HepG2 (cell line): ENCODE data around the gene COL4A2.

Experiments
- ATF2 ChIP-seq: sonication (generic); formaldehyde crosslinking; IDR thresholded peaks from 2 replicates; pipeline ENCODE4 v1.4.0; 2020; ENCODE audit warnings: missing genetic modification reagents
- CTCF ChIP-seq: sonication (generic); formaldehyde crosslinking; IDR thresholded peaks from 2 replicates; pipeline ENCODE4 v1.5.0; 2020; ENCODE audit warnings: mild to moderate bottlenecking, missing genetic modification reagents, moderate library complexity
- ETS1 ChIP-seq: sonication (generic); formaldehyde crosslinking; IDR thresholded peaks from 2 replicates; pipeline ENCODE4 v1.4.0; 2020; ENCODE audit warnings: missing genetic modification reagents
- MXD1 ChIP-seq: sonication (generic); formaldehyde crosslinking; IDR thresholded peaks from 2 replicates; pipeline ENCODE4 v1.4.0; 2020; ENCODE audit warnings: mild to moderate bottlenecking, missing genetic modification reagents
- POLR2G ChIP-seq: fragments of 200-400 bp; formaldehyde crosslinking; IDR thresholded peaks from 2 replicates; pipeline ENCODE4 v1.6.1; 2018; ENCODE audit warnings: mild to moderate bottlenecking, low read depth, low read length, moderate library complexity
- RBAK ChIP-seq: sonication (generic); formaldehyde crosslinking; IDR thresholded peaks from 2 replicates; pipeline ENCODE4 v1.5.1; 2020; ENCODE audit warnings: mild to moderate bottlenecking, missing genetic modification reagents
- SIN3A ChIP-seq: IDR thresholded peaks from 2 replicates; pipeline ENCODE4 v1.6.1; 2011; ENCODE audit warnings: low read depth, mild to moderate bottlenecking, control low read depth, low read length, borderline replicate concordance
- ZFX ChIP-seq: sonication (generic); formaldehyde crosslinking; IDR thresholded peaks from 2 replicates; pipeline ENCODE4 v1.4.0; 2020; ENCODE audit warnings: mild to moderate bottlenecking, low read depth, missing genetic modification reagents, moderate library complexity
- ZNF510 ChIP-seq: sonication (generic); formaldehyde crosslinking; IDR thresholded peaks from 2 replicates; pipeline ENCODE4 v1.4.0; 2020; ENCODE audit warnings: low read depth, mild to moderate bottlenecking, missing genetic modification reagents
- ZNF512B ChIP-seq: sonication (generic); formaldehyde crosslinking; IDR thresholded peaks from 2 replicates; pipeline ENCODE4 v1.5.1; 2020; ENCODE audit warnings: missing genetic modification reagents, mild to moderate bottlenecking, borderline replicate concordance
- ZNF761 ChIP-seq: sonication (generic); formaldehyde crosslinking; conservative IDR thresholded peaks from 2 replicates; pipeline ENCODE4 v1.4.0; 2020; ENCODE audit warnings: mild to moderate bottlenecking, missing genetic modification reagents

- TF ChIP-seq ZNF761 (CRISPR knock-in tag) (no peak), ZNF512B (no peak), SIN3A (no peak), CTCF (CRISPR knock-in tag) (no peak), ETS1 (CRISPR knock-in tag) (no peak), ZFX (no peak), ATF2 (no peak), POLR2G (no peak), MXD1 (no peak), RBAK (CRISPR knock-in tag) (no peak), ZNF510 (CRISPR knock-in tag) (no peak)
Observed at GRCh38 chr13:110273254-110273653, 33.8 kb upstream of the COL4A2 start.
